Measurements from ENCODE around the gene KRTAP3-3. TPM values are rescaled to one million over a fixed set of nuclear protein-coding genes. Genes with fewer than 3 reads are reported as not detected.

The KRTAP3-3 gene
- total and polyA plus RNA-seq, 2 of the 8 experiments (the other 6 are each of a cell fraction or from before 2014, with no cell fraction given) = not detected

- DNase-seq (ENCODE audit: low read depth in 1 of 2, low spot score in 2 of 2) = no peak
- H2BK12ac ChIP-seq (ENCODE audit: low read depth, low read length) = no peak overlapping the region
- H3K56ac ChIP-seq (replicated peaks; ENCODE audit: insufficient read length, low read depth, low read length) = no peak overlapping the region
- no peaks in the 10 kb centered on the region for H3K9me3 ChIP-seq (ENCODE audit: insufficient read depth in 2 of 2, low read depth in 1 of 2, low read length in 1 of 2)
- CTCF ChIA-PET (ENCODE audit: partially characterized antibody) = interaction anchor here (0.6 to 1.3 kb wide), 4 partner anchors 40 to 459 kb away, joined by 3 to 4 read pairs (median 3); no protein-coding TSS in a partner anchor
- no peaks in the 10 kb centered on the region for H3K23me2 ChIP-seq (ENCODE audit: low read depth, low read length)
- H2AK5ac ChIP-seq (ENCODE audit: low read depth, low read length) = no peak overlapping the region
- TF ChIP-seq CBX5 (IDR thresholded peaks at IDR 0.05; ENCODE audit: low read depth, low read length) (no peak), EGR1 (IDR thresholded peaks at IDR 0.05; ENCODE audit: borderline replicate concordance, low read depth, low read length) (no peak), USF2 (IDR thresholded peaks at IDR 0.05; ENCODE audit: low read length) (no peak), POU5F1 (IDR thresholded peaks at IDR 0.05; ENCODE audit: low read depth, low read length) (no peak), KDM1A (IDR thresholded peaks at IDR 0.05; ENCODE audit: borderline replicate concordance, low read length) (no peak)
- H3K4ac ChIP-seq (replicated peaks; ENCODE audit: insufficient read length, low read depth, low read length) = no peak overlapping the region
- no peak overlapping the region for H4K8ac ChIP-seq (ENCODE audit: extremely low read depth, insufficient read depth, low read length)
- no peak overlapping the region for H2BK5ac ChIP-seq (ENCODE audit: low read depth, low read length)
- no peaks in the 10 kb centered on the region; a peak in 1 of 7 replicates for H3K27me3 ChIP-seq (replicated peaks in 1 of 4; ENCODE audit: control insufficient read depth in 3 of 4, extremely low read depth in 1 of 4, insufficient read depth in 3 of 4, low read length in 3 of 4)
- no peak overlapping the region for H3K27ac ChIP-seq (ENCODE audit: low read depth, low read length)
- no peak overlapping the region for H3K18ac ChIP-seq (ENCODE audit: extremely low read depth, low read length)
- no peaks in the 10 kb centered on the region for H4K20me1 ChIP-seq (replicated peaks in 1 of 2; ENCODE audit: control insufficient read depth in 1 of 2, insufficient read depth in 2 of 2, low read length in 2 of 2)
- POLR2A ChIA-PET (ENCODE audit: partially characterized antibody) = no interaction called here
- H2BK20ac ChIP-seq (ENCODE audit: low read length) = no peak overlapping the region
- no peak overlapping the region for H2BK120ac ChIP-seq (replicated peaks; ENCODE audit: low read depth, low read length)
- H4K91ac ChIP-seq (replicated peaks; ENCODE audit: insufficient read length, low read length) = no peak overlapping the region
- H3K23ac ChIP-seq (ENCODE audit: insufficient read length) = no peak overlapping the region
- no peak for FAIRE-seq
- H3K4me1 ChIP-seq (replicated peaks in 1 of 4; ENCODE audit: control insufficient read depth in 3 of 4, insufficient read depth in 4 of 4, low read length in 3 of 4) = no peaks in the 10 kb centered on the region
- H3K9ac ChIP-seq (replicated peaks in 1 of 4; ENCODE audit: extremely low read depth in 1 of 4, low read depth in 3 of 4, low read length in 3 of 4) = no peak overlapping the region
- no peak overlapping the region for H3K4me3 ChIP-seq (ENCODE audit: extremely low read depth in 1 of 4, insufficient read depth in 2 of 4, low read depth in 3 of 4, low read length in 4 of 4)
- H4K5ac ChIP-seq (ENCODE audit: insufficient read length, low read depth, low read length) = no peak overlapping the region
- H3K36me3 ChIP-seq (ENCODE audit: control insufficient read depth in 2 of 4, insufficient read depth in 4 of 4, low read length in 3 of 4) = no peaks in the 10 kb centered on the region
- H3K79me1 ChIP-seq (ENCODE audit: low read depth, low read length) = no peaks in the 10 kb centered on the region
- H2AFZ ChIP-seq (ENCODE audit: low read length) = no peak overlapping the region
- no peak overlapping the region for H3K14ac ChIP-seq (ENCODE audit: insufficient read length)
- no peak overlapping the region for H2BK15ac ChIP-seq (ENCODE audit: low read length)
- no peak overlapping the region for H3K4me2 ChIP-seq (ENCODE audit: insufficient read depth in 1 of 2, low read depth in 2 of 2, low read length in 2 of 2)
- H3K79me2 ChIP-seq (ENCODE audit: control insufficient read depth in 1 of 2, insufficient read depth in 2 of 2, low read length in 2 of 2) = no peaks in the 10 kb centered on the region
Measured at GRCh38 chr17:41020336-41020735, 26.4 kb upstream of the KRTAP3-3 start.
